PC-3 (cell line): ENCODE results near the gene CTAG1B. TPM values are rescaled to one million over a fixed set of nuclear protein-coding genes. Genes with fewer than 3 reads are reported as not detected.
A peak's percentile ranks its signal among the peaks of the same experiment; 100 is the strongest.
"Not testable (repeated sequence)": the region's sequence is repeated elsewhere in the genome, so short reads cannot be mapped to it uniquely, and the experiment has no call there.

Experiments
- ATAC-seq: fragments of 200-7000 bp; cut with Tn5 transposase; 2 replicates; pipeline ENCODE4 v1.9.1; 2020; ENCODE audit warnings: mild to moderate bottlenecking, moderate library complexity
- BruUV-seq: library from RNA; stranded (reverse); fragments of 400-500 nt; replicated peaks from 2 replicates; lab custom pipeline; 2021; lab: Mats Ljungman, UMichigan
- CTCF ChIA-PET: fragments of 300-600 bp; sonication (Branson Sonifier 250); formaldehyde crosslinking; loops from one replicate; lab custom pipeline; 2022; ENCODE audit warnings: antibody characterized with exemption; lab: Charles Lee
- POLR2A ChIA-PET: fragments of 300-600 bp; sonication (Branson Sonifier 250); formaldehyde crosslinking; loops from one replicate; lab custom pipeline; 2022; ENCODE audit warnings: antibody characterized with exemption; ENCODE audit not compliant: unreplicated experiment; lab: Charles Lee
- DNase-seq: peaks from one replicate; pipeline ENCODE4 v3.0.0-alpha.2; 2015
- H2AFZ ChIP-seq: fragments of 300-600 bp; sonication (generic); 2 replicates; pipeline ENCODE4 v1.6.0; 2016; ENCODE audit warnings: antibody characterized with exemption, low read length
- H3F3A ChIP-seq: fragments of 300-600 bp; sonication (generic); one replicate; pipeline ENCODE4 v1.6.0; 2017; ENCODE audit warnings: antibody characterized with exemption, low read length, control low read depth, mild to moderate bottlenecking; ENCODE audit not compliant: unreplicated experiment
- H3K27ac ChIP-seq: fragments of 300-600 bp; sonication (generic); 2 replicates; pipeline ENCODE4 v1.5.1; 2016; ENCODE audit warnings: mild to moderate bottlenecking, low read length
- H3K27me3 ChIP-seq: fragments of 300-600 bp; sonication (generic); 2 replicates; pipeline ENCODE4 v1.6.1; 2016; ENCODE audit warnings: low read length, mixed read lengths
- H3K36me3 ChIP-seq: fragments of 300-600 bp; sonication (generic); 2 replicates; pipeline ENCODE4 v1.6.1; 2016; ENCODE audit warnings: low read depth, mixed run types, low read length, mixed read lengths
- H3K4me1 ChIP-seq: fragments of 300-600 bp; sonication (generic); 2 replicates; pipeline ENCODE4 v1.5.1; 2016; ENCODE audit warnings: low read length; ENCODE audit not compliant: insufficient read depth
- H3K4me2 ChIP-seq: fragments of 300-600 bp; sonication (generic); 2 replicates; pipeline ENCODE4 v1.6.0; 2016; ENCODE audit warnings: low read length
- H3K4me3 ChIP-seq: fragments of 300-600 bp; sonication (generic); 2 replicates; pipeline ENCODE4 v1.5.1; 2016; ENCODE audit warnings: mild to moderate bottlenecking, low read length, mixed read lengths
- H3K79me2 ChIP-seq: fragments of 300-600 bp; sonication (generic); 2 replicates; pipeline ENCODE4 v1.6.1; 2017; ENCODE audit warnings: low read length, mixed read lengths
- H3K9ac ChIP-seq: fragments of 300-600 bp; sonication (generic); 2 replicates; pipeline ENCODE4 v1.6.0; 2016; ENCODE audit warnings: mild to moderate bottlenecking, low read length
- H3K9me2 ChIP-seq: fragments of 300-600 bp; sonication (generic); replicated peaks from 2 replicates; pipeline ENCODE4 v1.6.1; 2016; ENCODE audit warnings: mixed run types, low read length, mixed read lengths
- H3K9me3 ChIP-seq: fragments of 300-600 bp; sonication (generic); 2 replicates; pipeline ENCODE4 v1.6.1; 2016; ENCODE audit warnings: low read length, mixed read lengths
- H4K20me1 ChIP-seq: fragments of 300-600 bp; sonication (generic); 2 replicates; pipeline ENCODE4 v1.6.1; 2016; ENCODE audit warnings: low read length, mixed read lengths
- intact Hi-C: fragments of 100-400 bp; cut with micrococcal nuclease; formaldehyde crosslinking; loops from 2 replicates; pipeline ENCODE4 v1.9.0; 2023
- total RNA-seq: library from RNA; depleted of rRNA; stranded (reverse); fragments of >200 nt; gene quantifications from 2 replicates; pipeline ENCODE4 v1.2.3, GENCODE V29; 2014

CTAG1B gene
- total RNA-seq, 1 experiment from 2014 or later, result not detected

- BruUV-seq, CTCF ChIA-PET, intact Hi-C loops, H3K4me3 ChIP-seq, H4K20me1 ChIP-seq, H3K9ac ChIP-seq, DNase-seq, POLR2A ChIA-PET, H3K79me2 ChIP-seq, H3K27me3 ChIP-seq, H3K4me2 ChIP-seq, H3F3A ChIP-seq, H3K4me1 ChIP-seq, H3K27ac ChIP-seq, H3K9me2 ChIP-seq, H3K36me3 ChIP-seq, H2AFZ ChIP-seq, H3K9me3 ChIP-seq: not testable (repeated sequence)
- peak; percentile 37 for ATAC-seq
Observed at GRCh38 chrX:154633661-154634060, 14.6 kb upstream of the CTAG1B start.

GRCh38 chrX:154630949-154631348, 11.9 kb upstream of the CTAG1B start:
- H3K9me3 ChIP-seq, H3K36me3 ChIP-seq: not testable (repeated sequence)

GRCh38 chrX:154628960-154629359, 9.9 kb upstream of the CTAG1B start:
- BruUV-seq, H4K20me1 ChIP-seq, POLR2A ChIA-PET, CTCF ChIA-PET, intact Hi-C loops, H3F3A ChIP-seq, H2AFZ ChIP-seq, H3K36me3 ChIP-seq, H3K4me1 ChIP-seq, H3K4me3 ChIP-seq, H3K4me2 ChIP-seq, H3K27ac ChIP-seq, H3K9me2 ChIP-seq, DNase-seq, H3K9me3 ChIP-seq, H3K9ac ChIP-seq, H3K27me3 ChIP-seq, H3K79me2 ChIP-seq: not testable (repeated sequence)
- ATAC-seq, result peak; percentile 72

More at GRCh38 chrX:154630949-154631348, 11.9 kb upstream of the CTAG1B start:
- H3K9me2 ChIP-seq, H3K79me2 ChIP-seq, H4K20me1 ChIP-seq, H3K4me3 ChIP-seq, H3K27me3 ChIP-seq, H3K4me2 ChIP-seq, H3F3A ChIP-seq, intact Hi-C loops, CTCF ChIA-PET, DNase-seq, H3K27ac ChIP-seq, H2AFZ ChIP-seq, ATAC-seq, BruUV-seq, H3K4me1 ChIP-seq, POLR2A ChIA-PET, H3K9ac ChIP-seq: not testable (repeated sequence)

DNA sequence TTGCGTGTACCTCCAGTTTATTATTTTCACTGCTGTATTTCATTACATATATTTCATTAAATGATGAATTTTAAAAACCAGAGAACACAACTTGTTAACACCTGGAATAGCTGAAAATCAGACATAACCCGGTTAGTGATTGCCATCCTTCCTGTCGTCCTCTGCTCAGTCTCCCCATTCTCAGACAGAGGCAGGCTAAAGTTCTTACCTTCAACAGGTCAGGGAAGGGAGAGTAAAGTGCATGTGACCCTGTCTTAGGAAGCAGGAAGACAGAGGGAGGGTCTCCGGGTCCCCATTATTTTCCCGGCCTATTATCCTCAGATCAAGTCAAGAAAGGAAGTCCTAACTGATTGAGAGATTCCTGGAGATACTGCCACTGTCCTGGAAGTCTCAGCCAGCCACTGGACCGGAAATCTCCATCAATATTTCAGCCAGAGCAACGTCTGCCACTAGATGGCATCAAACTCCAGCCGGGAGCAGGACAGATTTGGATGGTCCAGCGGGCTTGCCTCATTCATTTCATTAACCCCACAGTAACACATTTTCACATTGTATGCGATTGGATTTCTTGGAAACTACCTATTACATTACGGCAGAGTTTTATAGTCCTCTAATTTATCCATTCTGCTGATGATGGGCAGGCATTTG, 1.8 kb upstream of the CTAG1B start:
- H4K20me1 ChIP-seq, H3K9me3 ChIP-seq, H3K36me3 ChIP-seq, BruUV-seq, H3K27ac ChIP-seq, H3K27me3 ChIP-seq, H3K4me1 ChIP-seq, H3K9me2 ChIP-seq, intact Hi-C loops, CTCF ChIA-PET, H3K4me3 ChIP-seq, DNase-seq, H3K9ac ChIP-seq, POLR2A ChIA-PET, H3F3A ChIP-seq, H3K4me2 ChIP-seq, H3K79me2 ChIP-seq, H2AFZ ChIP-seq: not testable (repeated sequence)
- ATAC-seq, result peak; percentile 85

- CTCF ChIA-PET, intact Hi-C loops, H3K9me2 ChIP-seq, H3K4me2 ChIP-seq, H4K20me1 ChIP-seq, H3K4me1 ChIP-seq, H3K27me3 ChIP-seq, H3K9ac ChIP-seq, H3K79me2 ChIP-seq, H3K9me3 ChIP-seq, BruUV-seq, POLR2A ChIA-PET, H3K36me3 ChIP-seq, H3K27ac ChIP-seq, DNase-seq, H2AFZ ChIP-seq, H3K4me3 ChIP-seq, H3F3A ChIP-seq: not testable (repeated sequence)
- ATAC-seq, result peak; percentile 48
Observed at GRCh38 chrX:154613586-154613985, 5.5 kb downstream of the CTAG1B start.

DNA sequence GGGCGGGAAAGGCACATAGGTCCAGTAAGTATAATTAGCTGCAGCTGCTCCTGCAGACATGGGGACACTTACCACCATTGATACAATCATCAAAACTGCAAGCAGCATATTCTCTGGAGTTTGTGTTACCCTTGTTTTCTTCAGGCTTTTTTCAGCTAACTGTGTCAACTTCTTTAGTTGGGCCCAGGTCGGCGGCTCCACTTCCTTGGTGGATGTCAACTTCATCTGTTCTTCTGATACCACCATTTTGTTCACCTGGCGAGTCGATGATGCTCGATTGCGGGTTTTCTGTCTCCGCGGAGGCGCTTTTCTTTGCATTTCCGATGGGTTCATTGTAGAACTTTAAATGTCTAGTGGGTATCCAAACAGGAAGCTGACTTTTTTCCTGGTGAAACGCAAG, 7.9 kb downstream of the CTAG1B start:
- H3K27ac ChIP-seq, H3F3A ChIP-seq, H3K9me3 ChIP-seq, H3K4me2 ChIP-seq, H3K36me3 ChIP-seq, H3K9me2 ChIP-seq, CTCF ChIA-PET, intact Hi-C loops, POLR2A ChIA-PET, H3K9ac ChIP-seq, BruUV-seq, H3K27me3 ChIP-seq, H3K79me2 ChIP-seq, DNase-seq, H3K4me3 ChIP-seq, H4K20me1 ChIP-seq, H2AFZ ChIP-seq, ATAC-seq: not testable (repeated sequence)
- H3K4me1 ChIP-seq, result peaks cover 17% of the 10 kb centered on the region

- H3K79me2 ChIP-seq, H3K4me3 ChIP-seq, CTCF ChIA-PET, BruUV-seq, H3K27ac ChIP-seq, H3K9ac ChIP-seq, POLR2A ChIA-PET, H3K27me3 ChIP-seq, intact Hi-C loops, H3K9me2 ChIP-seq, H3K4me2 ChIP-seq, H3K9me3 ChIP-seq, H3K36me3 ChIP-seq, ATAC-seq, H3F3A ChIP-seq, H2AFZ ChIP-seq, H4K20me1 ChIP-seq, DNase-seq: not testable (repeated sequence)
- peaks cover 29% of the 10 kb centered on the region for H3K4me1 ChIP-seq
Observed at GRCh38 chrX:154608823-154609222, 10.3 kb downstream of the CTAG1B start.
